Right renal pelvis (tissue), 4 donors: ENCODE measurements around the gene CHRNG. TPM values are rescaled to one million over a fixed set of nuclear protein-coding genes. Genes with fewer than 3 reads are reported as not detected.
A peak's percentile ranks its signal among the peaks of the same experiment; 100 is the strongest.
"Not testable (repeated sequence)": the region's sequence is repeated elsewhere in the genome, so short reads cannot be mapped to it uniquely, and the experiment has no call there.

Source experiments
- DNase-seq, 4 donors: peaks; one replicate each; pipeline ENCODE4 v3.0.0-alpha.2; 2013; ENCODE audit warnings: low read depth in 4 of 4, low spot score in 3 of 4, missing footprints in 1 of 4
- polyA plus RNA-seq, 4 donors: library from polyadenylated mRNA; unstranded; fragments of 120-200 nt; gene quantifications; one replicate each; pipeline ENCODE4 v1.2.1, GENCODE V29; 2013; ENCODE audit not compliant: insufficient read length in 4 of 4

The CHRNG gene
- polyA plus RNA-seq, 4 donors: 0.81 to 1.1 (median 1.0) TPM

DNA sequence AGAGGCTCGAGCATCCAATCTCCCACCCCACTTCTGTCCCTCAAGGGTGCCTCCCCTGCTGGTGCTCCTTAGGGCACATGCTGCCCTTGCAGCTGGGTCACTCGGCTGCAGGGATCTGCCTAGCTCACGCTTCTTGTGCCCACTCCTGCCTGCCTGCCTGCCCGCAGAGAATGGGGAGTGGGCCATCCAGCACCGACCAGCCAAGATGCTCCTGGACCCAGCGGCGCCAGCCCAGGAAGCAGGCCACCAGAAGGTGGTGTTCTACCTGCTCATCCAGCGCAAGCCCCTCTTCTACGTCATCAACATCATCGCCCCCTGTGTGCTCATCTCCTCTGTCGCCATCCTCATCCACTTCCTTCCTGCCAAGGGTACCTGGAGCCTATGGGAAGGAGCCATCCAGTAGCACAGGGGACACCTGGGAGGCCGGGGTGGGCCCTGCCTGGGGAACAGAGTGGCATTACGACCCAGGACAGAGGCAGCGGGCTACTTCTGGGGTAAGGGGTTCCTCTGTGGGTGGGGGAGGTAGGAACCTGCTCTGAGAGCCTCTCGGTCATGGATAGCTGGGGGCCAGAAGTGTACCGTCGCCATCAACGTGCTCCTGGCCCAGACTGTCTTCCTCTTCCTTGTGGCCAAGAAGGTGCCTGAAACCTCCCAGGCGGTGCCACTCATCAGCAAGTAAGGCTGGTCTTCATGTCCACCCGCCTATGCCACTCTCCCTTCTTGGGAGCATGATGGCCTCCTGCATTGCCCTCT lies 3.4 kb downstream of the CHRNG start:
- DNase-seq: no peak

DNA sequence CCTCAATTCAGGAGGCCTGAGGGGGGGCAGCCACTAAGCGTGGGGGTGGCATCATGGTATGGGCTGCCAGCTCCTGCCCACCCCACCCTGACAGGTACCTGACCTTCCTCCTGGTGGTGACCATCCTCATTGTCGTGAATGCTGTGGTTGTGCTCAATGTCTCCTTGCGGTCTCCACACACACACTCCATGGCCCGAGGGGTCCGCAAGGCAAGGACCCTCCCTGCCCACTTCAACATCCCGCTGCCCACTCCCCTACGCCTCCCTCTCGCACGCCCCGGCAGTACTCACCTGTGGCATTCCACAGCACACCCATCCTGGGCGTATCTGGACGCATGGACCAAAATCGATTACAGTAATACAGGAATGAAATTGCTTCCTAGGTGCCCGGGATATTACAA lies 4.0 kb downstream of the CHRNG start:
- DNase-seq: no peak

DNA sequence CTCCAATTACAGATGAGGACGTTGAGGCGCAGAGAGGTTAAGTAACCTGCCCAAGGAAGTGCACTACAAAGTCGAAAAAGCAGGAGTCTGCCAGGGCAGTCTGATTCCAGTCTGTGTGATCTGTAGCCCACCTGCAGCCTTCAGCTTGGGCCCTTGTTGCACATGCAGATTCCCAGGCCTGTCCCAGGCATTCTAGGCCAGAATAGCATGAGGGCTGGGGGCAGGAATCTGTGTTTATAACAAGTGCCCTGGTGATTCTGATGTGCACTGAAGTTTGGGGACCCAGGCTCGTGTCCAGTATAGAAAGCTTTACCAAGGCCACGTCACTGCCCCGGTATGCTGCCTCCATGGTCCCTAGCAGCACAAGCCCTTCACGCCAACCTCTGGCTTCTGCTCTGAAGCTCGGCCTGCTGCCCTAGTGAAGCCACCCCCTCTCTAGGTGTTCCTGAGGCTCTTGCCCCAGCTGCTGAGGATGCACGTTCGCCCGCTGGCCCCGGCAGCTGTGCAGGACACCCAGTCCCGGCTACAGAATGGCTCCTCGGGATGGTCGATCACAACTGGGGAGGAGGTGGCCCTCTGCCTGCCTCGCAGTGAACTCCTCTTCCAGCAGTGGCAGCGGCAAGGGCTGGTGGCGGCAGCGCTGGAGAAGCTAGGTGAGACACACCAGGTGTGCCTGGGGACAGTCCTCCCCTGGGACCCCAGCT lies 4.6 kb downstream of the CHRNG start:
- no peak for DNase-seq

DNA sequence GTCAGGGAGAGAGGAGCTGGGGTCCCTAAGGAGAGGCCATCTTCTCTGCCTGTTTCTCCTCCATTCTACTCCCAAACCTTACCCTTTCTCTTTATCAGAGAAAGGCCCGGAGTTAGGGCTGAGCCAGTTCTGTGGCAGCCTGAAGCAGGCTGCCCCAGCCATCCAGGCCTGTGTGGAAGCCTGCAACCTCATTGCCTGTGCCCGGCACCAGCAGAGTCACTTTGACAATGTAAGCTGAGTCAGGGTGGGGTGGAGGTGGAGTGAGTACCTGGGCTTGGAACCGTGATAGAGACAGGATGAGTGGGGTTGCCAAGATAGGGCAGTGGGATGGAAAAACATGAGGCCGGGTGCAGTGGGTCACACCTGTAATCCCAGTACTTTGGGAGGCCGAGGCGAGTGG lies 5.2 kb downstream of the CHRNG start:
- no peak for DNase-seq

DNA sequence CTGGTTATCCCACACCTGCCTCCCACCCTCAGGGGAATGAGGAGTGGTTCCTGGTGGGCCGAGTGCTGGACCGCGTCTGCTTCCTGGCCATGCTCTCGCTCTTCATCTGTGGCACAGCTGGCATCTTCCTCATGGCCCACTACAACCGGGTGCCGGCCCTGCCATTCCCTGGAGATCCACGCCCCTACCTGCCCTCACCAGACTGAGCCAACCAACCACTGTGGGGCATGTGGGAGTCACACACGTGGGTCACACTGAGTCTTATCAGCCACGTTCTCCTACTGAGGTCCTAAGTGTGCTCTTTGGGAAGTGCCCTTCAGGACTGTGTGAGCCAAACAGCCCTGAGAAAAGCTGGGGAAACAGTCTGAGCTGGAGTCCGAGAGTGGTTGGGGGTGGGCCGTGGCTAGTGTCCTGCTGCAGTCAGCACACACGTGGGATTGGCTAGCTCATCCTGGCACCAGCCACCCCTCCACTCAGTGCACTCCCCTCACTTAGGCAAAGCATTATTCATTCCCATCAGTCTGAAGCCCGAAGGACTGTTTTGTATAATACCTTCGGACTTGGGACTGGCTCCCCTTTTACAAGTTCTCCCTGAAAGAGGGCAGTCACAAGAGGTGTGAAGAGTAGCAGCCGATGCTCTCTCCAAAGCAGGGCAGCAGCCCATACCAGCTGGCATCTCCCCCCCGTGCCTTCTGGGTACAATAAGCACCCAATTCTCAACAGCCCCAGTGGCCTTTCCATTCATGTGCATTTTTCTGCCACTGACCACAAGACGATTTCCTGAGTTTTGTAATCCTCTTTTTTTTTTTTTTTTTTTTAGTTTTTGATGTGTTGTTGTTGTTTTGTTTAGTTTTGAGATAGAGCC lies 6.3 kb downstream of the CHRNG start:
- DNase-seq: no peak

DNA sequence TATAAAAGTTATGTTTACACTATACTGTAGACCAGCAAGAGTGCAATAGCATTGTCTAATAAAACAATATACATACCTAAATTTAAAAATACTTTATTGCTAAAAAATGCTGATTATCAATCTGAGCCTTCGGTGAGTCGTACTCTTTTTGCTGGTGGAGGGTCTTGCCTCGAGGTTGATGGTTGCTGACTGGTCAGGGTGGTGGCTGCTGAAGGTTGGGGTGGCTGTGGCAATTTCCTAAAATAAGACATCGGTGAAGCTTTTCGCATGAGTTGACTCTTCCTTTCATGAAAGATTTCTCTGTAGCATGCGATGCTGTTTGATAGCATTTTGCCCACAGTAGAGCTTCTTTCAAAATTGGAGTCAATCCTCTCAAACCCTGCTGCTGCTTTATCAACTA lies 8.5 kb downstream of the CHRNG start:
- no peak for DNase-seq

DNA sequence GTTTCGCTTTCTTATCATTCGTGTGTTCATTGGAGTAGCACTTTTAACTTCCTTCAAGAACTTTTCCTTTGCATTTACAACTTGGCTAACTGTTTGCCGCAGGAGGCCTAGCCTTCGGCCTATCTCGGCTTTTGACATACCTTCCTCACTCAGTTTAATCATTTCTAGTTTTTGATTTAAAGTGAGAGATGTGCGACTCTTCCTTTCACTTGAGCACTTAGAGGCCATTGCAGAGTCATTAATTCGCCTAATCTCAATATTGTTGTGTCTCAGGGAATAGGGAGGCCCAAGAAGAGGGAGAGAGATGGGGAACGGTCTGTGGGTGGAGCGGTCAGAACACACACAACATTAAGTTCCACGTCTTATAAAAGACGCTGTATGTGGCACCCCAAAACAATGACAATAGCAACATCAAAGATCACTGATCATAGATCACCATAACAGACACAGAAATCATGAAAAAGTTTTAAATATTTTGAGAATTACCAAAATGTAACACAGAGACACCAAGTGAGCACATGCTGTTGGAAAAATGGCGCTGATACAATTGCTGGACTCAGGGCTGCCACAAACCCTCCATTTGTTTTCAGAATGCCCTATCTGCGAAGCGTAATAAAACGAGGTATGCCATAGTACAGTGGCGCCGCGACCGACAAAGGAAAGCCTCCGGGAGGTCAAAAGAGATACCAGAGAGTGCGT lies 10.3 kb downstream of the CHRNG start:
- DNase-seq: no peak

DNA sequence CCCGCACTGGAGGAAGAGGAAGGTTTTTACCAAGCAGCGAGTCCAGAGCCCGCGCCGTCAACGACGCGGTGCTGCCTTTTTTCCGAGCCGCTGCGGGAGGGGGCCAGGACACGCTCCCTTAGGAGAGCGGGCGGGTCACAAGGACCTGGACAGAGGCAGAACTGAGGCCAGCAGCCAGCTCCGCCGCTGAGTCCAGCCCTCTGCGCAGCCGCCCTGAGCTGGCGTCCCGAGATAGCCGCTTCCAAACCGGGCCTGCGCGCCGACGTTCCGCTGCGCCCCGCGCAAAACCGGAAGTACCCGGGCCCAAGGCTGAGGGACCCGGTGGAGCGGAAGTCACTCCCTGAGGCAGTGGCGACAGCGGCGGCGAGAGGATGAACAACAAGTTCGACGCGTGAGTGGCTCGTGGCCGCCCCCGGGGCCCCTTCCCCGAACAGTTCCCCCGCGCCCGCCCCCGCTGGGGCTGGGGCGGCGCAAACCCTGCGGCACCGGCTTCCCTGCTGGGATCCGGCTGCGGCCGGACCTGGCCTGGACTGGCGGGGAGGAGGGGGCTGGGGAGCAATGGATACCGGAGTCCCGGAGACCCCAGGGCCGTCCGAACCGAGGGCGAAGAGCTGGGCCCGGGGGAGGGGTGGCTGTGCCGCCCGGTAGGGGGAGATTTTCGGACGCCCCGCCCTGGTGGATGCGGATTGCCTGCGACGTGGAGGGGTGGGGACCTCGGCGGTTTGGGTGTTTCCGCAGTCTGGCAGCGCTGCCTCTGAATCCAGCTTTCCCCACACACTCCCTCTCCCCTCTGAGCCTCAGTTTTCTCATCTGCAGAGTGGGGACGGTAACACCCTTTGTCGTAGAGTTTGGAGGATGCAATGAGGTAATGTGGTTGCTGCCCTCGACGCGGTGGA lies 11.1 kb downstream of the CHRNG start, which contains the start of the genes EIF4E2 and TIGD1:
Gene EIF4E2 (plus strand): TSS at position 336 of the 896 bp plus-strand sequence. CDS start 36 bp downstream, at position 372.
Gene TIGD1 (minus strand): TSS at position 204 of the 896 bp plus-strand sequence. CDS start 675 bp downstream, outside the sequence.
- peak; percentile 86 to 89 (median 87) for DNase-seq

DNA sequence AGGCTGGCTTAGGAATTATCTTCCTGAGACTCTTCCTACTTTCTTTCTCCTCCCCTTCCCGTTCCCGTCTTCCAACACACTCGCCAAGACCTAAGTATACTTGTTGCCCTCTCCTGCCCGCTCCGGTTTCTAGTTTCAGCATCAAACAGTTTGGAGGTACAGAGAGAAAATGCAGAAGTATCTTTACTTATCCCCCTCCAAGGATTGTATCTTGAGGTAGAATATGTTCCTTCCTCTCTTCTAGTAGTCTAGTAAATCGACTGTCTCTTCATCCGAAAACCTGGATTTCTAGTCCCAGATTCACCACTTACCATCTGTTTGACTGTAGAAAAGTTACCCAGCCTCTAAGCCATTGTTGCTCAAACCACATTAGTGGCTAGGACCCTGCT lies 11.8 kb downstream of the CHRNG start:
- no peak for DNase-seq

DNA sequence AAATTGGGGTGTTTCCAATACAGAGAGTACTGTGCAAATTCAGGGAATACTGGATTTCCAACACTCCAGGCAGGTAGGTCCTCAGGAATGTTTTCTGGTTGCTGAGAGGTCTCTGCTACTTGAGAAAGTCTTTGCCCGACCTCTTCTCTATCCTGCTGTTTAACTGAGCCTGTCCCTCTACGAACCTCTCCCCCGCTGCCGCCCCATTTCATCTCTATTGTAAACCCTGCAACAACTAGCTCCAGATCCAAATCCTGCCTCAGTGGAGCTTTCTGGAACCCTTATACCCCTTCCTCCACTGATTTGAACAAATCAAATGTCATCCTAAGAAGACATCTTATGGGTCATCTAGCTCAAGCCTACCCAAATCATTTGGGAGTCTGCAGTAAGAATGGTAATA lies 12.3 kb downstream of the CHRNG start:
- no peak for DNase-seq

DNA sequence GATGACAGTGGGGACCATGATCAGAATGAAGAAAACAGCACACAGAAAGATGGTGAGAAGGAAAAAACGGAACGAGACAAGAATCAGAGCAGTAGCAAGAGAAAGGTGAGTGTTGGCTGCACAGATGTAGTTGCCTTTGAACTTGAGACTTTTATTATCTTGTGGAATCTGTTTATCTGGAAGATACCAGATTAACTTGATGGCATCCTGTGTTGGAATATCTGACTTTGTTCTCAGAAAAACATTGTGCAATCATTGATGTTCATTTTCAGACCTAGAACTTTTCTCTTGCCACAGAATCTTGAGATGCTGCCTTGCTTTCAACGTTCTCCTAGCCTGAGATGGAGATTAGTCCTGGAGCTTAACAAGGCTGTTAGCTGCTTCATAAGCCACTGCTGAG lies 16.9 kb downstream of the CHRNG start:
- no peak for DNase-seq

DNA sequence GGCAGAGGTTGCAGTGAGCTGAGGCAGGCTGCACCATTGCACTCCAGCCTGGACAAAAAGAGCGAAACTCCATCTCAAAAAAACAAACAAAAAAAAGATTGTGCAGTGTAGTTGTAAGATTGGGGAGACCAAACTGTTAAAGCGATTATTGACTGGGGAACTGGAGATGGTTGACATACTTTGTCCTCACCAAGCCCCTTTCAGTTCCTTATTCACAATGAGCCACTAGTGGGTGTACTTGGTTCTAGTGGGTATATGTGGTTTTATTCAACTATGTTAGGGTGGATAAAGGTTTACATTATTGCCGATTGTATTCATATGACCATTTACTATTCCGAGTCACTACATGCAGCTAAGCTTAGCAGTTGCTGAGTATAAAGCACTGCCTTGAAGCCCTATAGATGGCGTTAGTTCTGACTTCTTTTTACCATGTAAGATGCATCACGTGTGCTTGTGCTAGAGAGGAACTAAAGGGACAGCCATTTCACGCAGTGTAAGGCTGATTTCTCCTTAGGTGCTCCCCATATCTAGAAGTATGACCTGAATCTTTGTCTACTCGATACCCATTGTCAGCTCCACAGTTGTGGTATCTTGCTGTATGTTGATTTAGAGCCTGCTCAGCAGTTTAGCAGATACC lies 23.1 kb downstream of the CHRNG start:
- no peak for DNase-seq

DNA sequence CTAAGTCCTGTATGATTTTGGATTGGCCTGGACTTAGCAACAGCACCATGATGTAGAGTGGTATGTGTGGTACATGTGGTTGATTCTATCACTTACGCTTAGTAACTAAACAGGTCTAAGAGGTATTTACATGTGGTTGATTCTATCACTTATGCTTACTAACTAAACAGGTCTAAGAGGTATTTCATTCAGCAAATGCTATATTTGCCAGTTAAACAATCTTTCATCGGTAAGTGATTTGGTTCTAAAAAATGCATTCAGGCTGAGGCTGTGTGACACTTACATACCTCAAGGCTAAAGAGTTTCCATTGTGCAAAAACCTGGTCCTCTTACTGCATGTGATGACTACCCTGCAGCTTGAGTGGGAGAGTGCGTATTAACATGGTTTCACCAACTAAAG lies 24.1 kb downstream of the CHRNG start:
- DNase-seq: no peak

DNA sequence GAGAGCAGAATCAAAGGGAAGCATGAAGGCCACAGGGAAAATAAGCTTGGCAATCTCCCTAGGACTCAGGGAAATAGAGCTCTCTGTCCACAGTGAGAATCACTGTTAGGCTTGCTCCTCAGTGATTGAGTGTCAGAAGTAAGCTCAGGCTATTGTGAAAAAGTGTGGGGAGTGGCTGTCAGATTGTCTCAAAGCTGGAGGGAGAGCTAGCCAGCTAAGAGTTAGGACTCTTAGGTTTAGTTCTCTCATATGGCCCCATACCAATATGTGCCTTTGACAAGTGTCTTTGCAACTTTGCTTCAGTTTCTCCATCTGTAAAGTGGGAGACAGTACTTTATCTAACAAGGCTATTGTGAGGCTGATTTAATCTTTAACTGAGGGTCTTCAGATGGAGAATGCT lies 28.2 kb downstream of the CHRNG start:
- no peak for DNase-seq

DNA sequence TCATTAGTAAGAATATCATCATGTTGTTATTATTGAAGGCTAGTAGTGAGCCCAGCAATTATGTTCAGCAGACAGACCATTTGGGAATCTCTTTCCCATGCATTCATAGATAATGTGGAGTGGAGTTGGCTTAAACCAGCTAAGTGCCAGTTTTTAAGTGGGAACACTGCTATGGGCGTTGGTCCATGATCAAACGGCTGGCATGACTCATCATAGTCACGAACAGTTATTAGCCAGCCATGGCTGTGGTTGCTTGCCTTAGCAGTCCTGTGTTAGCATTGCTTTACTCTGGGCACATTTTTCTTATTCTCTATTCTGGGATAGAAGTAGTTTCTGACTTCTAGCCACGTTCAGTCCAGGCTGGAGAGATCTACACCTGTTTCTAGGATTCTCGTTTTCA lies 28.7 kb downstream of the CHRNG start:
- no peak for DNase-seq

DNA sequence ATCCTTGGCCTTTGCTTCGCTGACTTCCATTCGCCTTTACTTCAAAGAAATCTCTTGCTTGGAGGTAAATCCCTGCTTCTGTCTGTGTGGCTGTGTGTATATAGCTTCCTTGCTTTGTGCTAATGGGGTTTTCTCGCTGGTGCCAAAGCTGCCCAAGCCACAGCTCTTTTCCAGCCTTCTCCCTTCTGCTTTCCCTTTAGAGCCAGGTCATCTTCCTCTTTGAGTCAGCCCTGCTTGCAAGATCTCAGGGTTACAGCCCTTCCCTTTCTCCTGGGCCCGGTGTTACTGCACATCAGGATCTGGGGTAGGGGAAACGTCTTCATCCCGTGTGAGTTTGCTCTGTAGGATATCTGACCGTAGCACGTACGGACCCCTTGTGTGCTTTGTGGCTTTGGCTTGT lies 30.0 kb downstream of the CHRNG start:
- DNase-seq: no peak

DNA sequence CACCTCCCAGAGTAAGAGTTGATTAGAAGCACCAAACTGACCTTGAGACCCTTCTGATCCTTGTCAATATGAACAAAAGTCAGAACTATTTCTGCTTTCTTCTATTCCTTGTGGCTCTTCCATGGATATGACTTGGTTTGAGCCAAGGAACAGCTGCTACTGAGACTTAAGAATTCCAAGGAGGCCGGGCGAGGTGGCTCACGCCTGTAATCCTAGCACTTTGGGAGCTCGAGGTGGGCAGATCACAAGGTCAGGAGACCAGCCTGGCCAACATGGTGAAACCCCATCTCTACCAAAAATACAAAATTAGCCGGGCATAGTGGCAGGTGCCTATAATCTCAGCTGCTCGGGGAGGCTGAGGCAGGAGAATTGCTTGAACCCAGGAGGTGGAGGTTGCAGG lies 31.0 kb downstream of the CHRNG start:
- not testable (repeated sequence) for DNase-seq

DNA sequence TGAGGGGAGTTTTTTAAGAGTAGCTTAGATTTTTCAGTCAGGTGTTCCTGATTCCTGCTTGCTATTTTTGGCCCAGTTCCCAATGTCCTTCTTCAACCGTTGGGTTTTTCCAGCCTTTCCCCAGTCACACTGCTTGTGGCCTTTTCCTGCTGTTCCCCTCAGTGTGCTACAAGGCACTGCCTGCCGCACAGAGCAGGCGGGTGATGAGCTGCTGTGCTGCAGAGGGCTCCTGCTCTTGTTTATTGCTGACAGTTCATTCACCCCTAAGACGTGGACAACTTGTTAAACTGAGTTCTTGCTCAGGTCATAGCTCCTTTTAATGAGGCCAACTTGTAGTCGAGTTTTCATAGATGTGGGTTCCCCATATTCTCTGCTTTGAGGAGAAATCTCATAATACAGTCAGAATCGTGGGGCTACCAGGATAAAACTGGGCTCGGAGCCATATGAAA lies 31.6 kb downstream of the CHRNG start:
- no peak for DNase-seq

DNA sequence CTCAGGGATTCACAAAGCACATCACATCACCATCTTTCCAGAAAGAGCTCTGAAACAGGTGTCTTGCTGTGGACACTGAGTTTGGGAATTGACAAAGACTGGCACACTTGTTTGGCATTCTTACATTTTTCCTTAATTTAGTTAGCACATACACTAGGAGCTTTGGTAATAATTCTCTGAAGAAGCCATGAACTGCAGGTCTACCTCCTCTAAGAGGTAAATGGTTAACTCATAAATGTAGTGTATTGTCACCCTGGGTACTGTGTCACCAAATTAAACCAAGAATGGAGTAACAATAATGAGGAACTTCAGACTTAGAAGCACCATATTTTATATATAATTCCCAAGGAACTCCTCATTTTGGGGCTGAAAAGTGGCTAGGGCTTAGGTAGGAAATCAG lies 33.5 kb downstream of the CHRNG start:
- no peak for DNase-seq
